Upper lobe of right lung (tissue), 1 donor: ENCODE data around the gene RPL39. TPM values are rescaled to one million over a fixed set of nuclear protein-coding genes. Genes with fewer than 3 reads are reported as not detected.
"Not testable (repeated sequence)": the region's sequence is repeated elsewhere in the genome, so short reads cannot be mapped to it uniquely, and the experiment has no call there.

Experiments
- ATAC-seq: fragments of 200-7000 bp; cut with Tn5 transposase; one replicate; pipeline ENCODE4 v1.9.1; 2020; ENCODE audit warnings: mild to moderate bottlenecking, moderate library complexity
- DNase-seq: peaks from one replicate; pipeline ENCODE4 v3.0.0-alpha.2; 2020
- H3K27ac ChIP-seq: fragments of 200-600 bp; one replicate; pipeline ENCODE4 v1.8.0; 2022
- H3K27me3 ChIP-seq: fragments of 200-600 bp; one replicate; pipeline ENCODE4 v1.8.0; 2022; ENCODE audit warnings: mild to moderate bottlenecking
- H3K36me3 ChIP-seq: fragments of 200-600 bp; one replicate; pipeline ENCODE4 v1.8.0; 2022
- H3K4me1 ChIP-seq: fragments of 200-600 bp; one replicate; pipeline ENCODE4 v1.8.0; 2022
- H3K4me3 ChIP-seq: fragments of 200-600 bp; one replicate; pipeline ENCODE4 v1.8.0; 2022; ENCODE audit warnings: mild to moderate bottlenecking
- H3K9me3 ChIP-seq: fragments of 200-600 bp; one replicate; pipeline ENCODE4 v1.8.0; 2022
- CTCF ChIP-seq: fragments of 200-600 bp; IDR thresholded peaks from one replicate; pipeline ENCODE4 v1.8.0; 2022; ENCODE audit warnings: antibody characterized with exemption
- intact Hi-C: fragments of 100-400 bp; cut with DNase I; formaldehyde crosslinking; loops from one replicate; pipeline ENCODE4 v1.11.0; 2022
- total RNA-seq: library from RNA; stranded (reverse); fragmentation: NEBNext Ultra II Directional; extraction: Animal tissue kit (Norgen Biotek cat#: 25700); gene quantifications from one replicate; pipeline ENCODE4 v1.2.1, GENCODE V29; 2021
- donor health status: DM: no; HTN: yes; CAD: no; lungs with severe emphysema.

The RPL39 gene
- total RNA-seq, 1 donor from 2014 or later, result 1,275 TPM

GRCh38 chrX:119817130-119817690 lies 25.8 kb upstream of the RPL39 start:
- no peak for DNase-seq
- ATAC-seq, result no peak
- no peak for TF ChIP-seq CTCF
- no peak overlapping the region for H3K27ac ChIP-seq
- H3K36me3 ChIP-seq, result no peaks in the 10 kb centered on the region
- intact Hi-C loops, result no loop called here
- no peaks in the 10 kb centered on the region for H3K9me3 ChIP-seq
- no peaks in the 10 kb centered on the region for H3K27me3 ChIP-seq
- no peak overlapping the region for H3K4me3 ChIP-seq
- H3K4me1 ChIP-seq, result no peaks in the 10 kb centered on the region

GRCh38 chrX:119816300-119816699 lies 24.9 kb upstream of the RPL39 start:
- H3K9me3 ChIP-seq, result no peaks in the 10 kb centered on the region
- no peak for DNase-seq
- no peak overlapping the region for H3K4me3 ChIP-seq
- no peak for TF ChIP-seq CTCF
- no peak for ATAC-seq
- H3K36me3 ChIP-seq, result no peaks in the 10 kb centered on the region
- H3K4me1 ChIP-seq, result no peaks in the 10 kb centered on the region
- intact Hi-C loops, result no loop called here
- no peak overlapping the region for H3K27ac ChIP-seq
- no peaks in the 10 kb centered on the region for H3K27me3 ChIP-seq

GRCh38 chrX:119809185-119809666 lies 17.8 kb upstream of the RPL39 start:
- no peak overlapping the region for H3K4me3 ChIP-seq
- no peak overlapping the region for H3K27ac ChIP-seq
- ATAC-seq (no peak), DNase-seq (no peak)
- H3K4me1 ChIP-seq, result no peaks in the 10 kb centered on the region
- intact Hi-C loops, result no loop called here
- H3K36me3 ChIP-seq, result no peaks in the 10 kb centered on the region
- no peak for TF ChIP-seq CTCF
- no peaks in the 10 kb centered on the region for H3K9me3 ChIP-seq
- H3K27me3 ChIP-seq, result no peaks in the 10 kb centered on the region

- ATAC-seq, H3K4me1 ChIP-seq, H3K27me3 ChIP-seq, H3K9me3 ChIP-seq, H3K27ac ChIP-seq, H3K36me3 ChIP-seq, DNase-seq, intact Hi-C loops, H3K4me3 ChIP-seq: not testable (repeated sequence)
These were observed 17.0 kb upstream of the RPL39 start for GRCh38 chrX:119808461-119808860.

GRCh38 chrX:119802546-119802945 lies 11.1 kb upstream of the RPL39 start:
- TF ChIP-seq CTCF, result no peak
- Histone ChIP-seq H3K27me3 (no peaks in the 10 kb centered on the region), H3K4me1 (no peaks in the 10 kb centered on the region), H3K27ac (no peak overlapping the region), H3K4me3 (no peak overlapping the region), H3K36me3 (no peaks in the 10 kb centered on the region), H3K9me3 (no peaks in the 10 kb centered on the region)
- intact Hi-C loops, result no loop called here
- ATAC-seq (no peak), DNase-seq (no peak)

GRCh38 chrX:119801253-119802221 lies 10.1 kb upstream of the RPL39 start:
- no peak overlapping the region for H3K27ac ChIP-seq
- no peak for DNase-seq
- H3K27me3 ChIP-seq, result no peaks in the 10 kb centered on the region
- H3K9me3 ChIP-seq, result no peaks in the 10 kb centered on the region
- intact Hi-C loops, result no loop called here
- H3K36me3 ChIP-seq, result no peaks in the 10 kb centered on the region
- no peaks in the 10 kb centered on the region for H3K4me1 ChIP-seq
- no peak for TF ChIP-seq CTCF
- ATAC-seq, result no peak
- no peak overlapping the region for H3K4me3 ChIP-seq
